ENCODE data around the gene SF1. TPM values are rescaled to one million over a fixed set of nuclear protein-coding genes. Genes with fewer than 3 reads are reported as not detected.
"Not testable (repeated sequence)": the region's sequence is repeated elsewhere in the genome, so short reads cannot be mapped to it uniquely, and the experiment has no call there.

SF1 gene, protein sequence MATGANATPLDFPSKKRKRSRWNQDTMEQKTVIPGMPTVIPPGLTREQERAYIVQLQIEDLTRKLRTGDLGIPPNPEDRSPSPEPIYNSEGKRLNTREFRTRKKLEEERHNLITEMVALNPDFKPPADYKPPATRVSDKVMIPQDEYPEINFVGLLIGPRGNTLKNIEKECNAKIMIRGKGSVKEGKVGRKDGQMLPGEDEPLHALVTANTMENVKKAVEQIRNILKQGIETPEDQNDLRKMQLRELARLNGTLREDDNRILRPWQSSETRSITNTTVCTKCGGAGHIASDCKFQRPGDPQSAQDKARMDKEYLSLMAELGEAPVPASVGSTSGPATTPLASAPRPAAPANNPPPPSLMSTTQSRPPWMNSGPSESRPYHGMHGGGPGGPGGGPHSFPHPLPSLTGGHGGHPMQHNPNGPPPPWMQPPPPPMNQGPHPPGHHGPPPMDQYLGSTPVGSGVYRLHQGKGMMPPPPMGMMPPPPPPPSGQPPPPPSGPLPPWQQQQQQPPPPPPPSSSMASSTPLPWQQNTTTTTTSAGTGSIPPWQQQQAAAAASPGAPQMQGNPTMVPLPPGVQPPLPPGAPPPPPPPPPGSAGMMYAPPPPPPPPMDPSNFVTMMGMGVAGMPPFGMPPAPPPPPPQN
- total RNA-seq (49.5 TPM), polyA plus RNA-seq (134 TPM)
- long read RNA-seq, donor 1, partial matches to known transcripts = 0 of 3 reads
- long read RNA-seq, donor 1, other reads (novel, unspliced or antisense) = 0 of 3 reads
- long read RNA-seq, donor 2 = 0 reads
- long read RNA-seq, donor 3, transcript SF1-212 (2 exons, 983 nt) = major isoform, 10 of 89 reads
- long read RNA-seq, donor 3, transcript SF1-201 (13 exons, 2,850 nt) = minor isoform, 8 of 89 reads
- long read RNA-seq, donor 3, partial matches to known transcripts = 64 of 89 reads
- long read RNA-seq, donor 3, other reads (novel, unspliced or antisense) = 0 of 89 reads
- long read RNA-seq, donor 4, transcript SF1-214 (3 exons, 802 nt) = minor isoform, 5 of 42 reads
- long read RNA-seq, donor 4, transcript SF1-212 (2 exons, 983 nt) = major isoform, 7 of 42 reads
- long read RNA-seq, donor 4, partial matches to known transcripts = 24 of 42 reads
- long read RNA-seq, donor 4, other reads (novel, unspliced or antisense) = 0 of 42 reads
- long read RNA-seq, donor 5, transcript SF1-212 (2 exons, 983 nt) = major isoform, 18 of 107 reads
- long read RNA-seq, donor 5, partial matches to known transcripts = 73 of 107 reads
- long read RNA-seq, donor 5, other reads (novel, unspliced or antisense) = 0 of 107 reads
- long read RNA-seq, donor 6, transcript SF1-204 (13 exons, 3,470 nt) = minor isoform, 6 of 60 reads
- long read RNA-seq, donor 6, transcript SF1-212 (2 exons, 983 nt) = major isoform, 17 of 60 reads
- long read RNA-seq, donor 6, transcript SF1-201 (13 exons, 2,850 nt) = minor isoform, 7 of 60 reads
- long read RNA-seq, donor 6, partial matches to known transcripts = 21 of 60 reads
- long read RNA-seq, donor 6, other reads (novel, unspliced or antisense) = 0 of 60 reads
- long read RNA-seq, donor 7, transcript SF1-218 (4 exons, 584 nt) = major isoform, 5 of 63 reads
- long read RNA-seq, donor 7, partial matches to known transcripts = 47 of 63 reads
- long read RNA-seq, donor 7, other reads (novel, unspliced or antisense) = 0 of 63 reads
- long read RNA-seq, donor 8, transcript SF1-201 (13 exons, 2,850 nt) = minor isoform, 5 of 39 reads
- long read RNA-seq, donor 8, transcript SF1-204 (13 exons, 3,470 nt) = major isoform, 6 of 39 reads
- long read RNA-seq, donor 8, partial matches to known transcripts = 19 of 39 reads
- long read RNA-seq, donor 8, other reads (novel, unspliced or antisense) = 0 of 39 reads
- long read RNA-seq, donor 9, transcript SF1-212 (2 exons, 983 nt) = major isoform, 9 of 44 reads
- long read RNA-seq, donor 9, partial matches to known transcripts = 22 of 44 reads
- long read RNA-seq, donor 9, other reads (novel, unspliced or antisense) = 0 of 44 reads
- long read RNA-seq, donor 10, partial matches to known transcripts = 57 of 71 reads
- long read RNA-seq, donor 10, other reads (novel, unspliced or antisense) = 0 of 71 reads

DNA sequence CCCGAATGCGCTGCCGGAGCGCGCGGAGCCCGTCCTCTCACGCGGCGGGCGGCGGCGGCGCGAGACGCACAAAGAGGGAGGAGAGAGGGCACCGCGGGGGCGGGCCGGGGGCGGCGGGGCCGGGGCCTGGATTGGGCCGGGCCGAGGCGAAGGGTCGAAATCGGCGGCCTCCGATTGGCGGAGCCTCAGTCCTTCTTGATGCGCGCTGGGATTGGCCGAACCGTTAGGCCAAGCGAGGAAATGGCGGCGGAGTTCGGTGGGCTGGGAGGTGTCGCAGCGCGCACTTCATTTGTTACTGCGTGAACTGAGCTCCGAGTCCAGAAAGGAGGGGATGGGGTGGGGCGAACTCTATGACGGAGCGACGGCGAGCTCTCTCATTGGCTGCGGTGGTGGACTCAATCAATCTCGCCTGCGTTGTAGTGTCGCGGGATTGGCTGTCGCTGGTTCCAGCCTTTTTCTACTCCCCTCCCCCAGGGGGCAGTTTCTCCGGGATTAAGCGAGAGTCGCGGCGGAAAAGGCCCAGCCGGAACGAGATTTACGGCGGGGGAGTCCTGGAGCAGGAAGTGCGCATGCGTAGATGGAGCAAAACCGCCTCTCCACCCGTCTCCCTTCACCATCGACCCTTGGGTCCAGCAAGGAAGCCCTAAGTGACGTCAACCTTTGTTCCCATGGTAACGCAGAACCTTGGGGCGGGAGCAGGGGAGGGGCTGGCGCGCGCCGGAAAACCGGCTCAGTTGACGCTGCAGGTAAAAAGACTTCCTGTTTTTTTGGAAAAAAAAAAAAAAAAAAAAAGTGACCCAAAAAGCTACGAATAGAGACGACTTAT, at the start of gene SF1:
TSS of gene SF1 (minus strand) at position 70 of the 826 bp plus-strand sequence. CDS start 150 bp downstream, outside the sequence.
- peak within 1 kb of the TSS; percentile 84 to 98 for H3K4me3 ChIP-seq (ENCODE audit: low read length in 2 of 2)
- peaks cover 0 to 4% of the 10 kb centered on the region in 2 donors for H3K9me3 ChIP-seq (ENCODE audit: control insufficient read depth in 2 of 2, insufficient read depth in 1 of 2, low read length in 1 of 2)
- WGBS = under 1% methylated on average over 80 of the region's 80 CpGs
- peak; percentile 99 to 100 (median 100) for DNase-seq (ENCODE audit: low read depth in 6 of 9, low spot score in 9 of 9)
- H3K4me1 ChIP-seq (ENCODE audit: control insufficient read depth in 2 of 2, insufficient read depth in 2 of 2, low read length in 2 of 2) = peaks cover 17 to 20% of the 10 kb centered on the region in 2 donors
- peak within 1 kb of the TSS; percentile 96 to 100 for H3K27ac ChIP-seq (ENCODE audit: low read depth in 1 of 2, low read length in 1 of 2)
- H3K36me3 ChIP-seq (ENCODE audit: control insufficient read depth in 2 of 2, insufficient read depth in 2 of 2, low read length in 1 of 2) = peaks cover 30 to 37% of the 10 kb centered on the region in 2 donors
- H3K27me3 ChIP-seq (ENCODE audit: control insufficient read depth in 2 of 2, insufficient read depth in 1 of 2, low read length in 1 of 2) = no peaks in the 10 kb centered on the region

DNA sequence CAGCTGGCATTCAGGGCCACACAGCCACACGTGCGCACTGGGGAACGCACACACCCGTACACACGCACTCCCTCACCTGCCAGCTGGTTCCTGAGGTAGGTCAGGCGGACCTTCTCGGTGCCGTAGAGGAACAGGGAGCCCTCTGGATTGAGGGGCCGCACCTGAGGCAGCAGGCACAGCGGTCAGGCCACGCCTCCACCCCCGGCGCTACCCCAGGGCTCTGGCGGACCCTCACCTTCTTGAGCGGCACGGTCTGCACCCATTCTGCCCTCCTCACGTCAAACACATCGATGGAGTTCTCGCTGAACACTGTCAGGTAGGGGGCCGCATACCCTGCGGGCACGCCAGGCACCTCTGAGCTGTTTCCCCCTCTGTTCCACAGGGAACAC, 49.1 kb upstream of the SF1 start:
- WGBS = 98% methylated on average over 22 of the region's 22 CpGs
- Histone ChIP-seq H3K27ac (ENCODE audit: low read depth in 1 of 2, low read length in 1 of 2) (no peak overlapping the region), H3K9me3 (ENCODE audit: control insufficient read depth in 2 of 2, insufficient read depth in 1 of 2, low read length in 1 of 2) (no peaks in the 10 kb centered on the region), H3K4me1 (ENCODE audit: control insufficient read depth in 2 of 2, insufficient read depth in 2 of 2, low read length in 2 of 2) (no peaks in the 10 kb centered on the region), H3K36me3 (ENCODE audit: control insufficient read depth in 2 of 2, insufficient read depth in 2 of 2, low read length in 1 of 2) (peaks cover 0 to 5% of the 10 kb centered on the region in 2 donors), H3K4me3 (ENCODE audit: low read length in 2 of 2) (no peak overlapping the region), H3K27me3 (ENCODE audit: control insufficient read depth in 2 of 2, insufficient read depth in 1 of 2, low read length in 1 of 2) (no peaks in the 10 kb centered on the region)
- DNase-seq (ENCODE audit: low read depth in 6 of 9, low spot score in 9 of 9) = no peak

DNA sequence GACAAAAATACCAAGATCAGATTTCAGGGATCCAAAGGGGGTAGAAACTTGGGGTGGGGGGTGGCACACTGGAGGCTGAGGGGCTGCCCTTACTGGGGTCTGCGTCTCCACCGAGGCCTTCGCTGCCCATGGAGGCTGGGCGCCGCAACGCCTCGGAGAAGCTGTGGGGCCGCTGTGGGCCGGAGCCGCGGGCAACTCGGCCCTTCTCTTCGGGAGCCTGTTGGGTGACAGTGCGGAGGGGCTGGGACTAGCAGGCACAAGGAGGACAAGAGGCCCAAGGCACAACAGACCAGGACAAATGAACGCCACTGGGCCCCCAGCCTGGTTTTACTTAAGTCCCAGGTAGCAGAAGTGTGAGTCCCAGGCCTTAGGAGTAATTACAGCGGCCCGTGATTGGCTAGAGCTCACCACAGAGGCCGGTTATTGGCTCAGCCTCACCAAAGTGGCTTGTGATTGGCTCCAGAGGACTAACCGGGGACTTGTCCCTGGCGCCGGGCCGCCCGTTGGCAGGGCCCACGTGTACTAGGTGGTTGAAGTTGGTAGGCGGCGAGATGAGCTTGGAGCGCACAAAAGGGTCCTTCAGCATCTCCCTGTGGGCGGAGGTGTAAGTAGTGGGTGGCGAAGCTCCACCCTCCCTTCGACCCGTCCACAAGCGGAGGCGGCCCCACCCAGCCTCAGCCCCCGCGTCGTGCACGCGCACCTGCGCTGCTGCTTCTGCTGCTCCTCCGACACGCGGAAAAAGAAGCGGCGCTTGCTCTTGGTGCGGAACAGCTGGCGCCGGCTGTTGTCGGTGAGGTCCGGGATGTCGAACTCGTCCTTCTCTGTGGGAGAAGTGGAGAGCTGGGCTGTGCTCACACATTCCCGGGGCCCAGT, 48.5 kb upstream of the SF1 start:
- H3K27me3 ChIP-seq (ENCODE audit: control insufficient read depth in 2 of 2, insufficient read depth in 1 of 2, low read length in 1 of 2) = no peaks in the 10 kb centered on the region
- H3K36me3 ChIP-seq (ENCODE audit: control insufficient read depth in 2 of 2, insufficient read depth in 2 of 2, low read length in 1 of 2) = no peaks in the 10 kb centered on the region
- no peaks in the 10 kb centered on the region for H3K9me3 ChIP-seq (ENCODE audit: control insufficient read depth in 2 of 2, insufficient read depth in 1 of 2, low read length in 1 of 2)
- WGBS = 98% methylated on average over 52 of the region's 52 CpGs
- H3K4me1 ChIP-seq (ENCODE audit: control insufficient read depth in 2 of 2, insufficient read depth in 2 of 2, low read length in 2 of 2) = no peaks in the 10 kb centered on the region
- H3K4me3 ChIP-seq (ENCODE audit: low read length in 2 of 2) = no peak overlapping the region
- DNase-seq (ENCODE audit: low read depth in 6 of 9, low spot score in 9 of 9) = no peak
- H3K27ac ChIP-seq (ENCODE audit: low read depth in 1 of 2, low read length in 1 of 2) = no peak overlapping the region

DNA sequence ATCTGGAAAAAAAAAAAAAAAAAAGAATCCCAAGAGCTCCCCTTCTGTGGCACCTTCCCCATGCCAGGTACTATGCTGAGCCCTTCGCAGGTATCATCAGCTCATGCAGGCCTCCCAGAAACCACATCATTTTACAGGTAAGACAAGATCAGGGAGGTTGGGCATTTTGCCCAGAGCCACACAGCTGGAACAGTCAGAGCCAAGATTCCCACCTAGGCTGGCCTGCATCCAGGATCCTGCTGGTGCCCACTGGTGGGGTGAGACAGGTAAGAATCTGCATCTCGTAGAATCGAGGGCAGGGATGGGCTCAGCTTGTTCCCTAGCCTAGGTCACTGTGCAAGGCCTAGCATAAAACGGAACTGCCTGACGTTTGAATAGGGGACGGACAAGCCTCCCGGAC, 47.7 kb upstream of the SF1 start:
- no peaks in the 10 kb centered on the region for H3K9me3 ChIP-seq (ENCODE audit: control insufficient read depth in 2 of 2, insufficient read depth in 1 of 2, low read length in 1 of 2)
- H3K4me3 ChIP-seq (ENCODE audit: low read length in 2 of 2) = no peak overlapping the region
- H3K36me3 ChIP-seq (ENCODE audit: control insufficient read depth in 2 of 2, insufficient read depth in 2 of 2, low read length in 1 of 2) = no peaks in the 10 kb centered on the region
- DNase-seq (ENCODE audit: low read depth in 6 of 9, low spot score in 9 of 9) = no peak
- H3K4me1 ChIP-seq (ENCODE audit: control insufficient read depth in 2 of 2, insufficient read depth in 2 of 2, low read length in 2 of 2) = no peaks in the 10 kb centered on the region
- H3K27ac ChIP-seq (ENCODE audit: low read depth in 1 of 2, low read length in 1 of 2) = no peak overlapping the region
- H3K27me3 ChIP-seq (ENCODE audit: control insufficient read depth in 2 of 2, insufficient read depth in 1 of 2, low read length in 1 of 2) = no peaks in the 10 kb centered on the region
- WGBS = 97% methylated on average over 7 of the region's 7 CpGs

DNA sequence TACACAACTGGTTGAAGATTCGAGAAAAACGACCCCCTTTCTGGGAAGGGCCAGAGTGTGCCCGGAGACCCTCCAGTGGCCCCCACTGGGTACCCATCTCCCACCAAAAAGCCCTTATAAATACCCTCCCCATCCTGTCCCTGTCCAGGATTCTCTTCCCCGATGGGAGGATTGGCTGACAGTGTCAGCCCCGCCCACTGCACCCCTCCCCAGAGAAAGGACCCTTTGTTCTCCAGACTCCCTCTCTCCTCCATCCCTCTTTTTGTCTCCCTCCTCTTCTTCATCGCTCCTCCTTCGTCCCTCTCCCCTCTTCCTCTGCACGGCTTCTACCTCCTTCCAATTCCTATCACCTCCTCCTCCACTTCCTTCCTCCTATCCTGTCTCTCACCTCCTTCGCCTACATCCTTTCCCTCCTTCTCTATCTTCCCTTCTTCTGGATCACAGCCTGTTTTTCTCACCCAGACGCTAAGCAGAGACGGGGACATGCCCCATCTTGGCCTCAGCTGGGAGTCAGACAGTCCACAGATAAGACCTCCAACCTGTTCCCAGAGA, 45.3 kb upstream of the SF1 start:
- no peaks in the 10 kb centered on the region for H3K27me3 ChIP-seq (ENCODE audit: control insufficient read depth in 2 of 2, insufficient read depth in 1 of 2, low read length in 1 of 2)
- 95% methylated on average over 11 of the region's 11 CpGs for WGBS
- no peak overlapping the region for H3K27ac ChIP-seq (ENCODE audit: low read depth in 1 of 2, low read length in 1 of 2)
- H3K4me1 ChIP-seq (ENCODE audit: control insufficient read depth in 2 of 2, insufficient read depth in 2 of 2, low read length in 2 of 2) = no peaks in the 10 kb centered on the region
- no peak for DNase-seq (ENCODE audit: low read depth in 6 of 9, low spot score in 9 of 9)
- H3K9me3 ChIP-seq (ENCODE audit: control insufficient read depth in 2 of 2, insufficient read depth in 1 of 2, low read length in 1 of 2) = no peaks in the 10 kb centered on the region
- no peaks in the 10 kb centered on the region for H3K36me3 ChIP-seq (ENCODE audit: control insufficient read depth in 2 of 2, insufficient read depth in 2 of 2, low read length in 1 of 2)
- H3K4me3 ChIP-seq (ENCODE audit: low read length in 2 of 2) = no peak overlapping the region

DNA sequence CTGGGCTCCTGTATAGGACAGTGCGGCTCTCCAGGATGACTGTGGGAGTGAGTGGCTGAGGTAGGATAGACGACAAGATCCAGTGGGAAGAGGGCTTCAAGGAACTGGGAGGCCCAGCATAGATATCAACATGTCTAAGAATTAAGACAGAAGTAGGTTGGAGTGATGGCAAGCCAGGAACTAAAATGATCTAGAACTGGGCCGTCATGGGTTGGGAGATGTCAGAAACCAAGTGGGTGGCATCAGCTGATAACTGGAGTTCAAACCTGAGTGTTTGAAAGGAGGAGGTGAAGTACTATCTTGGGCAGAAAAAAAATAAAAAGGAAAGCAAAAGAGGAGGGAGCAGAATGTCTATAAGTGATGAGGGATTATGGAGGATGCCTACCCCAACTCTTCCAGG, 39.1 kb upstream of the SF1 start:
- no peak overlapping the region for H3K27ac ChIP-seq (ENCODE audit: low read depth in 1 of 2, low read length in 1 of 2)
- no peak overlapping the region for H3K4me3 ChIP-seq (ENCODE audit: low read length in 2 of 2)
- no peak for DNase-seq (ENCODE audit: low read depth in 6 of 9, low spot score in 9 of 9)
- H3K27me3 ChIP-seq (ENCODE audit: control insufficient read depth in 2 of 2, insufficient read depth in 1 of 2, low read length in 1 of 2) = no peaks in the 10 kb centered on the region
- H3K4me1 ChIP-seq (ENCODE audit: control insufficient read depth in 2 of 2, insufficient read depth in 2 of 2, low read length in 2 of 2) = no peaks in the 10 kb centered on the region
- WGBS = 95% methylated on average over 3 of the region's 3 CpGs
- H3K36me3 ChIP-seq (ENCODE audit: control insufficient read depth in 2 of 2, insufficient read depth in 2 of 2, low read length in 1 of 2) = no peaks in the 10 kb centered on the region
- no peaks in the 10 kb centered on the region for H3K9me3 ChIP-seq (ENCODE audit: control insufficient read depth in 2 of 2, insufficient read depth in 1 of 2, low read length in 1 of 2)

DNA sequence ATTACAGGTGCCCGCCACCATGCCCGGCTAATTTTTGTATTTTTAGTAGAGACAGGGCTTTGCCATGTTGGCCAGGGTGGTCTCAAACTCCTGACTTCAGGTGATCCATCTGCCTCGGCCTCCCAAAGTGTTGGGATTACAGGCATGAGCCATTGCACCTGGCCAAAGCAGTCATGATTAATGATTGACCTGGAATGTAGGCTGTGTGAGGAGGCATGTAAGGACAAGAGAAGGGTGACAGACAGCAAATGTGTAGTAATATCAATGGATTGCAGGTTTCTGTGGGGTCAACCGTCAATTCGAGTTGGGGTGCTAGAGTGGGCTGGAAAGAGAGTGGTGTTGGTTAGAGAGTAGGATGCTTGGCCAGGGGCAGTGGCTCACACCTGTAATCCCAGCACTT, 37.1 kb upstream of the SF1 start:
- not testable (repeated sequence) for H3K4me3 ChIP-seq (ENCODE audit: low read length in 2 of 2); H3K27ac ChIP-seq (ENCODE audit: low read depth in 1 of 2, low read length in 1 of 2); H3K4me1 ChIP-seq (ENCODE audit: control insufficient read depth in 2 of 2, insufficient read depth in 2 of 2, low read length in 2 of 2); DNase-seq (ENCODE audit: low read depth in 6 of 9, low spot score in 9 of 9); H3K27me3 ChIP-seq (ENCODE audit: control insufficient read depth in 2 of 2, insufficient read depth in 1 of 2, low read length in 1 of 2); H3K36me3 ChIP-seq (ENCODE audit: control insufficient read depth in 2 of 2, insufficient read depth in 2 of 2, low read length in 1 of 2); H3K9me3 ChIP-seq (ENCODE audit: control insufficient read depth in 2 of 2, insufficient read depth in 1 of 2, low read length in 1 of 2)
- 87% methylated on average over 5 of the region's 5 CpGs for WGBS
